HG03066 (cell line): ENCODE results near the gene POLR3GL.
"Not testable (repeated sequence)": the region's sequence is repeated elsewhere in the genome, so short reads cannot be mapped to it uniquely, and the experiment has no call there.

Experiments
- ATAC-seq: cut with Tn5 transposase; IDR thresholded peaks from one replicate; pipeline ENCODE4 v1.9.1; 2021; ENCODE audit warnings: low read depth; ENCODE audit not compliant: unreplicated experiment

Gene POLR3GL

GRCh38 chr1:146013559-146013922 lies 49.1 kb downstream of the POLR3GL start:
- no peak for ATAC-seq

- no peak for ATAC-seq
Measured at GRCh38 chr1:146016891-146017290, 52.4 kb downstream of the POLR3GL start.

DNA sequence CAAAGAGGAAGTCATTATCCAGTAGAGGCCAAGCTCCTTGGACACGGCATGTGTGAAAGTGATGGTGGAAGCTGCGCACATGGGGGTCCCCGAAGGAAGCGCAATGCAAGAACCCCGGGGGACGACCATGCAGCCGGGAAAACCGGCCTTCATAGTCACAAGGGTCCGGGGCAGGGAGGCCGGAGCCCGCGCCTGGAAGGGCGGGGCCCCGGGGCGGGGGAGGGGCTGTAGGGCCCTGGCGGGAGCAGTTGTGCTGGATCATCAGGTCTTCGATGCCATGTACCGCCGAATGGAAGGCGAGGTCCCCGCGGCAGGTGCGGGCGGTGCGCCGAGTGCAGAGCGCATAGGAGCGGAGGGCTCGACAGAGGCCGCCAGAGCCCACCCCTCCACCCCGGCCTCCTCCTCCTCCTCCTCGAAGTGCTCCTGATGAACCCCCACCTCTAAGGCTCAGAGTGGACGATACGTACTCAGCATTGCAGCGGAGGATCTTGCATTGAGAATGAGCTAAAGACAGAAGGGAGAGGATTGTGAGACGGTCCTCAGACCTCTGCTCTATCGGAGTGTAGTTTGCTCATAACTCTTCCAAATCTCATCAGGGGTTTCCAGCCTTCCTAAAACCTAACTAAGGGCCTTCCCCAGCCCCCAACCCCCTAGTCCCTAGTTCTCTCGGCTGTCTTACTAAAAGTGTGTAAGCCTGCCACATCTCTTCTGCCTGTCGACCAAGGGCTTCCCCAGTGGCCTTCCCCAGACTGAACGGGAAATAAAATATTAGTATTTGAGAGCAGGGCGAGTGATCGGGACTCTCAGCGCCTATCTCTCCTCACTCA lies 55.0 kb downstream of the POLR3GL start:
- no peak for ATAC-seq

DNA sequence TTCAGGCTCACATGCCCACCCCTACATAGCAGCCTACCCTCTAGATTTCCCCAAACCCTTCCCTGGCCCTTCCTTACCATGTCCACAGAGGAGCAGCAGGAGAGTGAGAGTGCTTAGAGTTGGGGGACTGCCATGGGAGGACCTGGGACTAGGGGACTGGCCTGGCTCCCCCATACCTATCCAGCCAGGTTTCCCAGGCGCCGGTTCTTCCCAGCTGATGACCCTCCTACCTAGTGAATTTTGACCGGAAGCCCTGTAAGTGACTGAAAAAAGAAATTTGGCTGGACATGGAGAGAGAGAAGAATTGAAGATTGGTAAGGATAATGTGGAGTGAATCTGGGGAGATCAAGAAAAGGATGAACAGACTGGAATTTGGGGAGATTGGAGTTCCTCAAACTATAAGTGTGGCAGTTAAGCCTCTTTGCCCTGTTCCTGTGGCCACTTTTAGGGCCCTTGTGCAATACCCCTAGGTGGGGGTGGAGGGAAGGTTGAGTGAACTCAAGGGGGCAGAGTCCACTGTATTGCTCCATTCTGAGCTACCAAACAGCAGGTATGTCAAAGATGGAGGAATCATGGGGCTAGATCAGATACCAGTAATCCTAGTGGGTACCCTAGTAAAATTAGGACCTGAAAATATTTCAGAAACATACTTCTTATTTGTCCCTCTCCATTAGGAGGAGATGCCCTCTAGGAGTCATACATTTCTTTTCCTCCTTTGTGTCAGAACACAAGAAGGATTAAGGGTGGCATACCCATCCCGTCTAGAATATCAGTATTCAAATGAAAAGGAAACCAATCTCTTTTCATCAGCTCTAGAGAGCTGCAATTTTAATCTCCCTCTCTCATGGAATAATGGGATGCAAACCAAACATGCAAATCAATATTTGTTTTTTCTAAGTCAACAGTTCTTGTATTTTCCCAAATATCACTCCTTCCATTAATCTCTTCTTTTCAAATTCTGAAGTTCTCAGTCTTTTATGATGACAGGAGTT lies 55.9 kb downstream of the POLR3GL start:
- no peak for ATAC-seq

DNA sequence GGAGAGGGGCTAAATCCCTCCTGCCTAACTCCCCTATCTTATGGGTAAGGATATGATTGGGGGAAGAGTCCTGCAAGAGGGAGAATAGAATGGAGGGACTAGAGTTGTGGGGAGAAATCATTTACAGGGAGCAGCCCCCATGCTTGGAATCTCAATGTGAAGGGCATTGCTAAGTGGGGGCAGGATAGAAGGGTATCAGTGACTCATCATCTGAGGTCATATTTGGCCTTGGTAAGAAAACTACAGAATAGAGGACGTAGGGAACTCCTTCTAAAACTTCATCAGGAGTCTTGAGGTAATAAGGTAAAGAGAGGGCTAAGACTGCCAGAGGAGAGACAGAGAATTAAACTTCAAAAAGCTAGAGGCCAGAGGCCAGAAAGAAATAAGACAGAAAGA lies 56.6 kb downstream of the POLR3GL start:
- ATAC-seq = no peak

DNA sequence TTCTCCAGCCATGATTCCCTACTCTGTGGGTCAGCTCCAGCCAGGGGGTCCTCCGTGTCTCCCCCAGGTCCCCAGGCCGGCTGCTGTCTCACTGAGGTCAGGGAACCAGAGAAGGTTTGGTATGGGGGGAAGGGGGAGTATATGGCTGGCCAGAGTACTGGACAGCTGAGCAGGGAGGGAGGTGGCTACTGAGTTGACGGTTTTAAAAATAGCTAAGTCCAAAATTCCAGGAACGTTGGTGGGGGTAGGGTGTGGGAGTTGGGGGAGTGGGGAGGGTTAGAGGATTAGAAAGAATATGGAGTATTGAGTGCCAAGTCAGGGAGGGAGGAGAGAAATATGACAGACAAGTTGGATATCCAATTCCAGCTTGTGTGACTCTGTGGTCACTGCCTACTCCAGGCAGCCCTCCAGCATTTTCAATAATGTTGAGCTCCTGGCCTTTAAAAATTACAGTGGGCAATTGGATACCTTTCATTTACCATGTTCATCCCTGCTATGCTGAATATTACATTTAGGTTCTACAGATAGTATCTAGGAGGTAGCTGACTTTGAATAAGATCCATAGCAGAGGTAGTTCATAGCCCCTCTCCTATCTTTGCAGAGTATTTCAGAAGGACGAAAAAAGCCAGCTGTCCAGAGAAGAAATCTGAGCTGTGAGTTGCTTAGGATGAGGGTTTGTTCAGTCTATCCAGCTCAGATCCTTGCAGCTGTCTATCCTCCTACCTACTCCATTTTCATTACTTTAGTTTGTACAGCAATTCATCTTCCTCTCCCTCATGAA lies 57.3 kb downstream of the POLR3GL start, which contains the start of gene HJV:
TSS of gene HJV (minus strand) at position 114 of the 781 bp plus-strand sequence. CDS start 1,504 bp downstream, outside the sequence.
- ATAC-seq = no peak

DNA sequence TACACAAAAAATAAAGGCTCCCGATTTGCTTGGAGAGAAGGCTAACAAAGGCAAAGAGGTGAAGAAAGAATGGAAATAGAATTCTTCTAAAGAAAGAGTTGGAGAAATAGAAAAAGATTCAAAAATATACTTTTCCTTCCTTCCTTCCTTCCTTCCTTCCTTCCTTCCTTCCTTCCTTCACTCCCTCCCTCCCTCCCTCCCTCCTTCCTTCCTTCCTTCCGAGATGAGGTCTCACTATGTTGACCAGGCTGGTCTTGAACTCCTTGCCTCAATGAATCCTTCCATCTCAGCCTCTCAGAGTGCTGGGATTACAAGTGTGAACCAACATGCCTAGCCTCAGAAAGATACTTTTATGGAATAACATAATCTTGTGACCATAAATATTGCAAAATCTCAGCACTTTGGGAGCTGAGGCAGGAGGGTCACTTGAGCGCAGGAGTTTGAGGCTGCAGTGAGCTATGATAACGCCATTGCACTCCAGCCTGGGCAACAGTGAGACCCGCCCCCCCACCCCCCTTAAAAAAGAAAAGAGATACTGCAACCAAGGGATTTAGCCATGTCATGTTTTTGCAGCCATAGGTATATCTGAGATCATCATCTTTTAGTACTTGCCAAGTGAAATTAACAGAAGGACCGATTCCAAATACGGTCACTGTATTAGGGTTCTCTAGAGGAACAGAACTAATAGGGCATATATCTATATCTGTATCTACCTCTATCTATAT lies 58.1 kb downstream of the POLR3GL start:
- ATAC-seq = no peak

GRCh38 chr1:146025787-146026495 lies 61.5 kb downstream of the POLR3GL start:
- not testable (repeated sequence) for ATAC-seq

DNA sequence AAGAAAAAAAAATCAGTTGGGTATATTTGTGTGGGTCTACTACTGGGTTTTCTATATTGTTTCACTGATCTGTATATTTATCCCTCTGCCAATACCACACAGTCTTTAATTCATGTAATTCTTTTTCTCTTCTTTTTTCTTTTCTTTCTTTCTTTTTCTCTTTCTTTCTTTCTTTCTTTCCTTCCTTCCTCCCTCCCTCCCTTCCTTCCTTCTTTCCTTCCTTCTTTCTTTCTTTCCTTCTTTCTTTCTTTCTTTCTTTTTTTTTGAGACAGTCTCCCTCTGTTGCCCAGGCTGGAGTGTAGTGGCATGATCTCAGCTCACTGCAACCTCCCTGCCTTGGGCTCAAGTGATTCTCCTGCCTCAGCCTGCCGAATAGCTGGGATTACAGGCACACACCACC lies 62.2 kb downstream of the POLR3GL start:
- ATAC-seq = not testable (repeated sequence)
